Fibroblast of the aortic adventitia (primary cell): ENCODE results near the gene ALDH1A1. TPM values are rescaled to one million over a fixed set of nuclear protein-coding genes. Genes with fewer than 3 reads are reported as not detected.

ENCODE experiments used
- DNase-seq: peaks from one replicate; pipeline ENCODE4 v3.0.0-alpha.2; 2010; ENCODE audit warnings: low read depth
- H3K4me3 ChIP-seq: 2 replicates; pipeline ENCODE4 v1.5.1; 2011; ENCODE audit warnings: low read depth, mild to moderate bottlenecking, control low read depth, low read length, moderate library complexity
- total RNA-seq: library from RNA; depleted of rRNA; stranded (reverse); fragments of >200 nt; gene quantifications from 2 replicates; pipeline ENCODE4 v1.2.3, GENCODE V29; 2012; ENCODE audit warnings: low replicate concordance
- TF ChIP-seq, protein P1 (sequence below): IDR thresholded peaks from 2 replicates; pipeline ENCODE4 v1.5.1; 2011; ENCODE audit warnings: mild to moderate bottlenecking, low read length, control low read depth, inconsistent platforms; ENCODE audit not compliant: insufficient read depth

Gene ALDH1A1
- total RNA-seq, 1 donor, result 8.8 TPM

DNA sequence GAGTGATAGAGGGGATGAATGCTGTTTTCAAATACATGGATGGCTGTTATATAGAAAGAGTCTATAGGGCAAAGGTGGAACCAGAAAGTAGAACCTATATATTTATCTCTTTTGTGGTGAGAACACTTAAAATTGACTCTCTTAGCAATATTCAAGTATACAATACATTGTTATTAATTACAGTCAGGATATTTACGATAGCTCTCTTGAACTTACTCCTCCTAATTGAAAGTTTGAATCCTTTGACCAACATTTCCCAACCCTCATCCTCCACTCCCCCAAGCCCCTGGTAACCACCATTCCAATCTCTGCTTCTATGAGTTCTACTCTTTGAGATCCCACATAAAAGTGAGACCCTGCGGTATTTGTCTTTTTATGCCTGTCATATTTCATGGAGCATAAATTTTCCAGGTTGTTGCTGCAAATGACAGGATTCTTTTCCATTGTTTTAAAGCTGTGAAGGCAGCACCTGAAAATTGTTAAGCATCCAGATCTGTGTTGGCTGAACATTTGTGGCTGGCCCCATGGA lies 41.5 kb downstream of the ALDH1A1 start:
- TF ChIP-seq, protein P1, sequence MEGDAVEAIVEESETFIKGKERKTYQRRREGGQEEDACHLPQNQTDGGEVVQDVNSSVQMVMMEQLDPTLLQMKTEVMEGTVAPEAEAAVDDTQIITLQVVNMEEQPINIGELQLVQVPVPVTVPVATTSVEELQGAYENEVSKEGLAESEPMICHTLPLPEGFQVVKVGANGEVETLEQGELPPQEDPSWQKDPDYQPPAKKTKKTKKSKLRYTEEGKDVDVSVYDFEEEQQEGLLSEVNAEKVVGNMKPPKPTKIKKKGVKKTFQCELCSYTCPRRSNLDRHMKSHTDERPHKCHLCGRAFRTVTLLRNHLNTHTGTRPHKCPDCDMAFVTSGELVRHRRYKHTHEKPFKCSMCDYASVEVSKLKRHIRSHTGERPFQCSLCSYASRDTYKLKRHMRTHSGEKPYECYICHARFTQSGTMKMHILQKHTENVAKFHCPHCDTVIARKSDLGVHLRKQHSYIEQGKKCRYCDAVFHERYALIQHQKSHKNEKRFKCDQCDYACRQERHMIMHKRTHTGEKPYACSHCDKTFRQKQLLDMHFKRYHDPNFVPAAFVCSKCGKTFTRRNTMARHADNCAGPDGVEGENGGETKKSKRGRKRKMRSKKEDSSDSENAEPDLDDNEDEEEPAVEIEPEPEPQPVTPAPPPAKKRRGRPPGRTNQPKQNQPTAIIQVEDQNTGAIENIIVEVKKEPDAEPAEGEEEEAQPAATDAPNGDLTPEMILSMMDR, result no peak
- DNase-seq, result no peak
- H3K4me3 ChIP-seq, result no peak overlapping the region

DNA sequence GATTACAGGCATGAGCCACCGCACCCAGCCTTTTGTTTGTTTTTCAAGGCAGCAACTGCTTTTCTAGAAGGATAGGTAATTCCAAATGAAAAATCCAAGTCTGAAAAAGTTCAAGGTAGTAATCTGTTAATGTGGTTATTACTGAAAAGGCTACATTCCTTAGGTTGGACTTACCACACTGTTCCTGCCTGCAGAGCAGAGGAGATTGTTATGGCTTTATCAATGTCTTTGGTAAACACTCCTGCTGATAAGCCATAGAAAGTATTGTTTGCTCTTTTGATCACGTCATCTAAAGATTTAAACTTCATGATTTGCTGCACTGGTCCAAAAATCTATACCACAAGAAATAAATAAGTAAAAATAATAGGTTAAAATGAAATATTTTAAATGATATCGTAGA lies 43.4 kb downstream of the ALDH1A1 start:
- H3K4me3 ChIP-seq, result no peak overlapping the region
- DNase-seq, result no peak
- TF ChIP-seq, protein P1, result no peak

DNA sequence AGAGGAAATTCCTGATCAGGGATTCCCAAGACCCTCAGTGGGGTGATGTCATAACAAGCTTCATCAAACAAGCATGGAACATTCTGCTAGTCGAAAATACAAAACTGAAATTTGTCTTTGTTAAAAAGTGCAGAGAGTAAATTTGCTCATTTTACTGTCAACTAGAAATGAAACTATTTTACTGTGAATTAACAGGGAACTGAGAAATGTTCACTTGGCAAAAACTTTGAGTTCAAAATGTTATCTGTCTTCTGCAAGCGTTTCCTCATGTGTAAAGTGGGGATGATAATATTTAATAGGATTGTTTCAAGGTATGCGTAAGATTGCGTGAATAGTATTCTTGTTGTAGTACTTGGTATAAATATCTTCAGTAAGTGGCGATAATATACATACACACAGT lies 45.4 kb downstream of the ALDH1A1 start:
- no peak overlapping the region for H3K4me3 ChIP-seq
- TF ChIP-seq, protein P1, result no peak
- no peak for DNase-seq

DNA sequence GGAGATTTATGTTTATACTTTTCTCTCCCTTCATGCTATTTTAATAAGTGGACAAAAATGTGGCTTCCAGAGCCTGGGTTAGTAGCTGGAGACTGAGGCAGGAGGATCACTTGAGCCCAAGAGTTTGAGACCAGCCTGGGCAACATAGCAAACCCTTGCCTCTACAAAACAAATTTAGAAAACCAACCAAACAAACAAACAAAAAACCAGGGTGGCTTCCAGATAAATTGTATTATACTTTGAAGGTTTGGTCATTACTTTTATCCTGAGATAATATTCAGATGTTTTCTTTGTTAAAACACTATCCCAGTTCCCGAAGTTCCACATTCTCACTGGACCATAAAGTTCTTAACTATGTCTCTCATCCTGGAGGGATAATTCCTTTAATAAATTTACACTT lies 46.0 kb downstream of the ALDH1A1 start:
- TF ChIP-seq, protein P1, result no peak
- no peak overlapping the region for H3K4me3 ChIP-seq
- DNase-seq, result no peak

DNA sequence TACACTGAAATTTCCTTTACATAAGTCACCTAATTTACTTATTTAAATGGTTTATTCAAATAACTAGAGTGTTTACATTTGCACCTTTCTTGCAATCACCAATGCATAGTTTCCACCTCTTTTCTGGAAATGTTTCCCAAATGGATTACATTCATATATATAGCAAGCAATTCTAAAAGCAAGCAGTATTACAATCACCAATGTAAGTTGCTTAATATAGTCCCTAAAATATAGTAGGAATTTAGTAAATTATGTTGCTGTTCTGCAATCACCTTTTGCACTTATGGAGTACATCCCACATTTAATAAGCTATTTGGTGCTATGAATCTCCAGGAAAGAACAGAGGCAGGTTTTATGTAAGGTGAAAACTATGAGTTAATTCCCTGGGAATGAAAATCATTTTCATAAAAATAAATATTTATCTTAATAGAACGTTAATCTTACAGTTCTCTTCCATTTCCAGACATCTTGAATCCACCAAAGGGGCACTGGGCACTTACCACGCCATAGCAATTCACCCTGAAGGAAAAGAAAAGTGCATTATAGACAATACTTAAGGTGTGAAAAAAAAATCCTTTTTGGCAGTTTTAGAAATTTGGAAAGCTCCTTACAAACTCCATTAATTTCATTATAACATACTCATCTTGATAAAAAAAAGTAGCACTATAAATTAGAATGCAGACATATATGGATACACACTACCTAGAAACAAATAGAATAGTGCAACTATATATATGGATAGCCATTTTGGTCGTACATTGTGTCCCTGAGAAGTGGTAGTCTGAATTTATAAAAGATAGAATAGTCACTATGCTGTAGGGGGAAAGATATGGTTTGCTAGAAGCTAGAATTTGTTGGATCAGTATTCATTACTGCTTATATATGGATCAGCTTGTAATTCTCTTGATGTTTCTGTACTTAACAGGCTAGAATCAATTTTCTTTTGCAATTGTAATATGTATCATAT lies 47.1 kb downstream of the ALDH1A1 start:
- DNase-seq, result no peak
- TF ChIP-seq, protein P1, result no peak
- no peak overlapping the region for H3K4me3 ChIP-seq

DNA sequence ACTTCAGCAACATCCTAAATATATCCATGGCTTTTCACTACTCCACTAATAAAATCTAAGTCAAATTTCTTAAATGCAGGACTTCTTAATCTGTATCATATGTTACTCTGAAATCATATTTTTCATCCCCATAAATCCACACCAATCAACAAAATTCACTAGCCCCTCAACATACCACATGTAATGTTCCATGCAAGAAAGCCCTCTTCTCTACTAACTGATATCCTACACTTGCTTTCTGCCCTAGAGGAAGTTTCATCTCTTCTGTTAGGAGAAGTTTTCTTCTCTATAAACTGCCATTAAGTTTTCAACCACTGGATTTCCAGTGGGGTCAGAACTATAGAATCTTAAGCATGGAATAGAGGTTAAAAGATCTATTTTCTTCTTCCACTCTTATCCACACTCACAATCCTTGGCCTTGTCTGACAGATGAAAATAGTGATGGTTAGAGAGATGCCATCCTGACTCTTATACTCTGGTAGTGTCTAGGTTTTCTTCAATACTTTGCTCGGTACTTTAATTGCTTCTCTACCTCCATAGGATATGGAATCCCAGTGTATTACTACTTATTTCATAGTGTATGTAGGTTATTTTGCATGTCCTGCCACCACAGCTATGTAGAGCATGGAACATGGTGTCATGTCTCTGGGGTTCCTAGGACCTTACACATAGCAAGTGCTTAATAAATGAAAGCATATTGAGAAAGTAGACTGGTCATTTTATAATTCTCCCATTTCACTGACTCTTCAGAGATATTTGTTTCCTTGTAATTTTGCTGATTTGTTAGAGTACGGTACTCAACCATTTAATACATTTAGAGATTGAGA lies 48.4 kb downstream of the ALDH1A1 start:
- no peak overlapping the region for H3K4me3 ChIP-seq
- no peak for DNase-seq
- TF ChIP-seq, protein P1, result no peak
